Subcutaneous adipose tissue (tissue), 4 donors: ENCODE results near the gene MTOR. TPM values are rescaled to one million over a fixed set of nuclear protein-coding genes. Genes with fewer than 3 reads are reported as not detected.

ENCODE experiments used
- total RNA-seq, 4 donors: library from RNA; depleted of rRNA; stranded (reverse); fragments of >200 nt; gene quantifications; one replicate each; pipeline ENCODE4 v1.1.0, GENCODE V29; 2016
- TF ChIP-seq, protein P1 (sequence below): fragments of 450-650 bp; IDR thresholded peaks from one replicate; pipeline ENCODE4 v1.5.1; 2016; ENCODE audit warnings: low read depth, mild to moderate bottlenecking, control low read depth, antibody characterized with exemption, moderate library complexity

Gene MTOR
- total RNA-seq, 4 donors from 2014 or later = 36.2 to 54.1 (median 40.1) TPM

GRCh38 chr1:11138952-11139351, 123.4 kb downstream of the MTOR start:
- TF ChIP-seq, protein P1, sequence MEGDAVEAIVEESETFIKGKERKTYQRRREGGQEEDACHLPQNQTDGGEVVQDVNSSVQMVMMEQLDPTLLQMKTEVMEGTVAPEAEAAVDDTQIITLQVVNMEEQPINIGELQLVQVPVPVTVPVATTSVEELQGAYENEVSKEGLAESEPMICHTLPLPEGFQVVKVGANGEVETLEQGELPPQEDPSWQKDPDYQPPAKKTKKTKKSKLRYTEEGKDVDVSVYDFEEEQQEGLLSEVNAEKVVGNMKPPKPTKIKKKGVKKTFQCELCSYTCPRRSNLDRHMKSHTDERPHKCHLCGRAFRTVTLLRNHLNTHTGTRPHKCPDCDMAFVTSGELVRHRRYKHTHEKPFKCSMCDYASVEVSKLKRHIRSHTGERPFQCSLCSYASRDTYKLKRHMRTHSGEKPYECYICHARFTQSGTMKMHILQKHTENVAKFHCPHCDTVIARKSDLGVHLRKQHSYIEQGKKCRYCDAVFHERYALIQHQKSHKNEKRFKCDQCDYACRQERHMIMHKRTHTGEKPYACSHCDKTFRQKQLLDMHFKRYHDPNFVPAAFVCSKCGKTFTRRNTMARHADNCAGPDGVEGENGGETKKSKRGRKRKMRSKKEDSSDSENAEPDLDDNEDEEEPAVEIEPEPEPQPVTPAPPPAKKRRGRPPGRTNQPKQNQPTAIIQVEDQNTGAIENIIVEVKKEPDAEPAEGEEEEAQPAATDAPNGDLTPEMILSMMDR = no peak

DNA sequence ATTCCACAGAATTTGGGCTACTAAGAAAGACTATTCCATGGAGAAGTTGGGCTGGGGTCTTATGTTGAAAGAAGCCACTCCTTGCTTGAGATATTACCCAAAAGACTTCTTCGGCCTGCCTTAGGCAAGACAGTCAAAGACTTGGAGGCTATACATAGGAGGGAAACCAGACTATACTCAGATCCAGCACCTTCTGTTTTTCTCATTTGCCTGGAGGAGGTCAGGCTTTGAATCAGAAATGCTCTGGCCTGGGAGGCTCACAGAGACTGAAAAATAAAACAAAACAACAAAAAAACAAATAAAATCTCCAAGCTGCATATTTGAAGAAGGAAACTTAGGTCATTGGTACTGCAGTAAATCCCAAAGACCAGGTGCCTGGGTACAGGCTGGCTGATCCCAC, 124.3 kb downstream of the MTOR start:
- TF ChIP-seq, protein P1 = no peak

- TF ChIP-seq, protein P1 = no peak
Measured at GRCh38 chr1:11134898-11135266, 127.5 kb downstream of the MTOR start.

- TF ChIP-seq, protein P1 = no peak
Measured at GRCh38 chr1:11134251-11134897, 128.0 kb downstream of the MTOR start.

DNA sequence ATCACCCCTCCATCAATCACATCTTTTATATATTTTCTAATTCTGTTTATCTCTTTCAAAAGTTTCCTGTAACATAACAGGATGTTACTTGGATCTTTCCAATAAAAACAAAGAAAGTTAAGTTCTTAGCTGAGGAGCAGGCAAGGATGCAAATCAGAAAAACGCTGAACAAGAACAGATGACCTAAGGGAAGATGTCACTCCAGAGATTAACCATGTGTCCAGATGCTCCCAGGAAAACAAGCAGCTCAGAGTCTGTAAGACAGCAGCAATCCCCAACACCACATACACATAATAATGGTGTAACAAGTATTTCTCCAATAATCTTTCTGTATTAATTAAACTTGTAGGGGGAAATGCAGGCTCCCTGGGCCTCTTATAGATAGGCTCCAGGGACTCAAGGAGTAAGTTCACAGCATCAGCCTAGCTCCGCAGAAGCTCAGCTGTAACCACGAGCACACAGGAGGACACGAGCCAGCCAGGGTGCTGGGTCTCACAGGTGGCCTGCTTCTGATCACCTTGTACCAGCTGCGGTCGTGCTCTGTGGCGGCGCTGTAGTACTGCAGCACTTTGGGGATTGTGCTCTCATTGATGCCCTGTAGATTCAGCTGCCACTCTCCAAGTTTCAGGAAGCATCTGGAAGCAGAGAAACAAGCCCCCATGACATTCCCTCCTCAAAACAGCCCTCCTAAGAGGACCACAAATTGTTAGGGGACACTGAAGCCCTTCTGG, 129.6 kb downstream of the MTOR start:
- TF ChIP-seq, protein P1 = no peak

DNA sequence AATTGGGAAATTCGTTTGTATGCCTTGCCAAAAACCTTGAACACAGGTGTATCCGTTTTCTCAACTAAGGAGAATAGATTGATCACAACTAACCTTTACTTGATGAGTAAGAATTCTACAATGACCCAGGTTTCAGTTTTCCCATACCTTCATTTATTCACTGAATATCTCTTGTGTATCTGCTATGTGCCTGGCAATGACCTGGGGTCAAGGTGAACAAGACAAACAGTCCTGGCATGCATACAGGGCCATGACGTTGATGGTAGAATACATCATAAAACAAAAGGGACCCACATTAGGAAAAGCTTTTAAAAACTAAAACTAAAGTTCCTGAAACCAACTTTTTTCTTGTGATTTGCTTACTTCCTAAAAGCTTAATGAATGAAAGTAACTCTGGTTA, 130.5 kb downstream of the MTOR start:
- TF ChIP-seq, protein P1 = no peak

- TF ChIP-seq, protein P1 = no peak
Measured at GRCh38 chr1:11130406-11130805, 131.9 kb downstream of the MTOR start.
